Endothelial cell of umbilical vein (primary cell): ENCODE results near the gene TAF13. TPM values are rescaled to one million over a fixed set of nuclear protein-coding genes. Genes with fewer than 3 reads are reported as not detected.

Experiments used
- BruUV-seq: library from RNA; stranded (reverse); fragments of 400-500 nt; replicated peaks from 2 replicates; lab custom pipeline; 2021; lab: Mats Ljungman, UMichigan
- CTCF ChIA-PET: fragments of 300-600, 350-600 bp; sonication (Branson Sonifier 250); formaldehyde crosslinking; loops from one replicate; lab custom pipeline; 2021; ENCODE audit warnings: antibody characterized with exemption, inconsistent platforms; lab: Charles Lee
- POLR2A ChIA-PET: fragments of 300-600, 350-600 bp; sonication (Branson Sonifier 250); formaldehyde crosslinking; loops from one replicate; lab custom pipeline; 2021; ENCODE audit warnings: antibody characterized with exemption, inconsistent platforms; lab: Charles Lee
- DNase-seq: peaks from one replicate; pipeline ENCODE4 v3.0.0-alpha.2; 2011; ENCODE audit warnings: low read depth, low spot score
- FAIRE-seq: peaks from 2 replicates; lab custom pipeline; 2011; peaks lifted over from hg19 to GRCh38; lab: Jason Lieb, UNC
- H2AFZ ChIP-seq: 2 replicates; pipeline ENCODE4 v1.6.0; 2012; ENCODE audit warnings: low read depth, low read length, control low read depth, inconsistent platforms
- H3K27ac ChIP-seq: 2 replicates; pipeline ENCODE4 v1.5.1; 2011; ENCODE audit warnings: low read depth, mild to moderate bottlenecking, control low read depth, low read length, moderate library complexity; ENCODE audit not compliant: insufficient read depth
- H3K27me3 ChIP-seq, 2 experiments: 2 replicates each; pipeline versions ENCODE4 v1.6.0 to v1.6.1; 2011; ENCODE audit warnings: low read length in 2 of 2, mixed read lengths in 1 of 2; ENCODE audit not compliant: control insufficient read depth in 2 of 2, insufficient read depth in 2 of 2
- H3K36me3 ChIP-seq, 2 experiments: 2 replicates in 1 of 2; 3 replicates in 1 of 2; pipeline ENCODE4 v1.5.1; 2011; ENCODE audit warnings: low read length in 2 of 2, mild to moderate bottlenecking in 1 of 2, moderate library complexity in 1 of 2; ENCODE audit not compliant: control insufficient read depth in 2 of 2, insufficient read depth in 2 of 2; ENCODE audit errors: extremely low read depth in 1 of 2
- H3K4me1 ChIP-seq: 3 replicates; pipeline ENCODE4 v1.5.1; 2011; ENCODE audit warnings: mild to moderate bottlenecking, low read length; ENCODE audit not compliant: control insufficient read depth, insufficient read depth; ENCODE audit errors: extremely low read depth
- H3K4me2 ChIP-seq: 2 replicates; pipeline ENCODE4 v1.6.1; 2011; ENCODE audit warnings: low read length, control low read depth, mixed read lengths; ENCODE audit not compliant: insufficient read depth
- H3K4me3 ChIP-seq, 3 experiments: fragments of 200-600 bp in 1 of 3; sonication (generic), shearing (Covaris generic) in 1 of 3; replicated peaks in 1 of 3; 2 replicates each; pipeline ENCODE4 v1.5.1; 2011 to 2016; ENCODE audit warnings: control low read depth in 3 of 3, low read length in 3 of 3, mild to moderate bottlenecking in 2 of 3, inconsistent platforms in 1 of 3, low read depth in 1 of 3, moderate library complexity in 1 of 3; ENCODE audit not compliant: insufficient read depth in 1 of 3
- H3K79me2 ChIP-seq: 2 replicates; pipeline ENCODE4 v1.6.0; 2012; ENCODE audit warnings: low read length, inconsistent platforms; ENCODE audit not compliant: control insufficient read depth, insufficient read depth
- H3K9ac ChIP-seq: replicated peaks from 2 replicates; pipeline ENCODE3; 2011; ENCODE audit warnings: low read length, control low read depth; ENCODE audit not compliant: insufficient read depth; ENCODE audit errors: extremely low read depth
- H3K9me1 ChIP-seq: replicated peaks from 3 replicates; pipeline ENCODE4 v1.6.0; 2011; ENCODE audit warnings: mild to moderate bottlenecking, low read length; ENCODE audit not compliant: control insufficient read depth, insufficient read depth; ENCODE audit errors: extremely low read depth
- H3K9me3 ChIP-seq: replicated peaks from 2 replicates; pipeline ENCODE4 v1.5.1; 2012; ENCODE audit warnings: low read length, inconsistent platforms; ENCODE audit not compliant: control insufficient read depth, insufficient read depth
- H4K20me1 ChIP-seq: replicated peaks from 2 replicates; pipeline ENCODE3; 2011; ENCODE audit warnings: mild to moderate bottlenecking, low read length; ENCODE audit not compliant: control insufficient read depth, insufficient read depth; ENCODE audit errors: extremely low read depth
- EZH2 ChIP-seq: IDR thresholded peaks from 2 replicates; pipeline ENCODE4 v1.6.1; 2012; ENCODE audit warnings: borderline replicate concordance, low read depth, mild to moderate bottlenecking, moderate library complexity, low read length, inconsistent platforms; ENCODE audit not compliant: severe bottlenecking
- FOS ChIP-seq: IDR thresholded peaks from 2 replicates; pipeline ENCODE4 v1.6.1; 2011; ENCODE audit warnings: mild to moderate bottlenecking, low read length, moderate library complexity, borderline replicate concordance; ENCODE audit not compliant: insufficient read depth
- GATA2 ChIP-seq: IDR thresholded peaks from 2 replicates; pipeline ENCODE4 v1.7.0; 2011; ENCODE audit warnings: low read depth, mild to moderate bottlenecking, moderate library complexity, mixed read lengths, low read length; ENCODE audit not compliant: insufficient read length, insufficient read depth
- JUN ChIP-seq: IDR thresholded peaks from 2 replicates; pipeline ENCODE4 v1.6.1; 2011; ENCODE audit warnings: borderline replicate concordance, low read depth; ENCODE audit not compliant: insufficient read length, insufficient read depth
- MAX ChIP-seq: IDR thresholded peaks from 2 replicates; pipeline ENCODE4 v1.6.1; 2011; ENCODE audit not compliant: insufficient read depth, insufficient read length
- MYC ChIP-seq: IDR thresholded peaks from one replicate; pipeline ENCODE4 v1.6.1; 2011; ENCODE audit warnings: mild to moderate bottlenecking, low read depth, low read length
- POLR2A ChIP-seq: IDR thresholded peaks from 2 replicates; pipeline ENCODE4 v1.6.1; 2012; ENCODE audit warnings: low read depth, mild to moderate bottlenecking, control low read depth, low read length
- POLR2AphosphoS5 ChIP-seq: IDR thresholded peaks from 2 replicates; pipeline ENCODE4 v1.6.1; 2012; ENCODE audit warnings: low read depth, mild to moderate bottlenecking, control low read depth, low read length, moderate library complexity; ENCODE audit not compliant: insufficient read depth
- dilution Hi-C: fragments of 300-500 bp; cut with MboI; formaldehyde crosslinking; loops from one replicate; pipeline ENCODE4 v1.15.0; 2019; ENCODE audit warnings: low sequenced_read_pairs; ENCODE audit not compliant: extremely low pct_ligation_motif_present
- intact Hi-C: fragments of 100-400 bp; cut with micrococcal nuclease; formaldehyde crosslinking; loops from one replicate; pipeline ENCODE4 v1.10.0; 2022
- polyA plus RNA-seq, 4 experiments: library from polyadenylated mRNA; depleted of rRNA in 3 of 4; stranded (reverse) in 3 of 4; unstranded in 1 of 4; fragments of >200 nt; gene quantifications; 2 replicates each; pipeline versions ENCODE4 v1.2.1 to v1.2.3, GENCODE V29; 2011 to 2012; ENCODE audit warnings: missing spikeins in 1 of 4
- total RNA-seq: library from RNA; stranded (reverse); gene quantifications from 2 replicates; pipeline ENCODE4 v1.2.3, GENCODE V29; 2021
- TF ChIP-seq, protein P1 (sequence below), 2 donors: IDR thresholded peaks; 1 replicate in 1 of 2; 2 replicates in 1 of 2; pipeline ENCODE4 v1.5.1; 2011; ENCODE audit warnings: low read length in 2 of 2, mild to moderate bottlenecking in 2 of 2, moderate library complexity in 2 of 2, control low read depth in 1 of 2, inconsistent platforms in 1 of 2, low read depth in 1 of 2; ENCODE audit not compliant: insufficient read depth in 1 of 2; ENCODE audit errors: extremely low read depth in 1 of 2

The TAF13 gene
- total and polyA plus RNA-seq, 2 donors (not counting 3 experiments of a cell fraction or from before 2014, with no cell fraction given), result 14.8 to 42.3 TPM

DNA sequence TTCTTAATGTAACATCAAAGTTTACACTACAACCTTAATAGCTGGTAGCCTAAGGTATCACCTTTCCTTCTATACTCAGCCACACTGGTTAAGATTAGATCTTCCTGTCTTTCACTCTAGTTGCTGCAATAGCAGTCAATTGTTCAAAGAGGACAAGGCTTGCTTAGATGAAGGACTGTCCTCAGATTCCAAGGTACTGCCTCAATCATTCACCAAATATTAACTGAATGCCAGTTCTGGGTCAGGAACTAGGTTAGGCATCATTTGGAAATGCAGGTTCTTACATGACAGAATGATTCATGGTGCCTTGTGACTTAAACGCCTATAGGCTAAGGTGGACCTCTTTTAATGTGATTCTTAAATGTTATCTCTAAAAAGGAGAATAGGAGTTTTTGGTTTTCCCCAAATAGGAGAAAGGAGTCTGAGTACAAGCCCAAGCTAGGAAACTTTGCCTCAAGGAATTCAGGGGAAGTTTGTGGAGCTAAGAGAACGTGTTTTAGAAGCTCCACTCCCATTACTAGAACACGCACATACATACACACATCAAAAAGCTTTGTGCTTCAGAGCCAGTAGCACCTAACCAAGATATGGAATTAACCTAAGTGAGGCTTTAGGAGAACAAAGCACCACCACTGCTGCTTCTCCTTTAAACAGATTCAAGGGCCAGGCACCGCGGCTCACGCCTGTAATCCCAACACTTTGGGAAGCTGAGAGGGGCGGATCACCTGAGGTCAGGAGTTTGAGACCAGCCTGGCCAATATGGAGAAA, 25.4 kb downstream of the TAF13 start:
- intact Hi-C loops, result no loop called here
- no peak for TF ChIP-seq FOS
- TF ChIP-seq POLR2AphosphoS5, result no peak
- TF ChIP-seq MYC, result no peak
- no peak for TF ChIP-seq GATA2
- TF ChIP-seq, protein P1, sequence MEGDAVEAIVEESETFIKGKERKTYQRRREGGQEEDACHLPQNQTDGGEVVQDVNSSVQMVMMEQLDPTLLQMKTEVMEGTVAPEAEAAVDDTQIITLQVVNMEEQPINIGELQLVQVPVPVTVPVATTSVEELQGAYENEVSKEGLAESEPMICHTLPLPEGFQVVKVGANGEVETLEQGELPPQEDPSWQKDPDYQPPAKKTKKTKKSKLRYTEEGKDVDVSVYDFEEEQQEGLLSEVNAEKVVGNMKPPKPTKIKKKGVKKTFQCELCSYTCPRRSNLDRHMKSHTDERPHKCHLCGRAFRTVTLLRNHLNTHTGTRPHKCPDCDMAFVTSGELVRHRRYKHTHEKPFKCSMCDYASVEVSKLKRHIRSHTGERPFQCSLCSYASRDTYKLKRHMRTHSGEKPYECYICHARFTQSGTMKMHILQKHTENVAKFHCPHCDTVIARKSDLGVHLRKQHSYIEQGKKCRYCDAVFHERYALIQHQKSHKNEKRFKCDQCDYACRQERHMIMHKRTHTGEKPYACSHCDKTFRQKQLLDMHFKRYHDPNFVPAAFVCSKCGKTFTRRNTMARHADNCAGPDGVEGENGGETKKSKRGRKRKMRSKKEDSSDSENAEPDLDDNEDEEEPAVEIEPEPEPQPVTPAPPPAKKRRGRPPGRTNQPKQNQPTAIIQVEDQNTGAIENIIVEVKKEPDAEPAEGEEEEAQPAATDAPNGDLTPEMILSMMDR (IDR thresholded peaks at IDR 0.05; ENCODE audit: extremely low read depth in 1 of 2, insufficient read depth in 1 of 2, low read depth in 1 of 2, low read length in 2 of 2), result no peak
- no peak for TF ChIP-seq MAX
- TF ChIP-seq JUN, result no peak
- TF ChIP-seq EZH2, result no peak
- TF ChIP-seq POLR2A, result no peak
- H3K27me3 ChIP-seq, result no peaks in the 10 kb centered on the region
- no peaks in the 10 kb centered on the region for H3K9me1 ChIP-seq
- DNase-seq, result no peak
- H3K4me1 ChIP-seq, result no peaks in the 10 kb centered on the region
- H3K4me2 ChIP-seq, result no peak overlapping the region
- ChIA-PET CTCF (interaction anchor here (1.0 kb wide), 1 partner anchor 10 kb away, joined by 4 read pairs; no protein-coding TSS in a partner anchor), POLR2A (no interaction called here)
- FAIRE-seq, result no peak
- no TSS peak for BruUV-seq
- H3K79me2 ChIP-seq, result no peaks in the 10 kb centered on the region
- dilution Hi-C loops, result no loop called here
- no peak overlapping the region for H3K27ac ChIP-seq
- no peaks in the 10 kb centered on the region for H3K9me3 ChIP-seq
- no peak overlapping the region for H3K9ac ChIP-seq
- no peak overlapping the region for H3K4me3 ChIP-seq
- no peak overlapping the region for H2AFZ ChIP-seq
- no peaks in the 10 kb centered on the region for H3K36me3 ChIP-seq
- H4K20me1 ChIP-seq, result no peaks in the 10 kb centered on the region
